ENCODE data around the gene FBXO9.

The FBXO9 gene

GRCh38 chr6:53139841-53140413, 74.7 kb downstream of the FBXO9 start:
- Histone ChIP-seq H3K36me3 (ENCODE audit: control insufficient read depth, insufficient read depth, low read length, severe bottlenecking) (no peaks in the 10 kb centered on the region), H3K4me3 (ENCODE audit: low read length) (no peak overlapping the region), H3K9me3 (ENCODE audit: control insufficient read depth, low read length) (no peaks in the 10 kb centered on the region), H3K4me1 (ENCODE audit: control insufficient read depth, insufficient read depth, low read length) (peaks cover 1% of the 10 kb centered on the region), H3K27me3 (replicated peaks; ENCODE audit: control insufficient read depth, insufficient read depth, low read length) (peaks cover 4% of the 10 kb centered on the region), H3K9ac (ENCODE audit: low read length) (no peak overlapping the region)
- DNase-seq (ENCODE audit: low read depth): no peak

DNA sequence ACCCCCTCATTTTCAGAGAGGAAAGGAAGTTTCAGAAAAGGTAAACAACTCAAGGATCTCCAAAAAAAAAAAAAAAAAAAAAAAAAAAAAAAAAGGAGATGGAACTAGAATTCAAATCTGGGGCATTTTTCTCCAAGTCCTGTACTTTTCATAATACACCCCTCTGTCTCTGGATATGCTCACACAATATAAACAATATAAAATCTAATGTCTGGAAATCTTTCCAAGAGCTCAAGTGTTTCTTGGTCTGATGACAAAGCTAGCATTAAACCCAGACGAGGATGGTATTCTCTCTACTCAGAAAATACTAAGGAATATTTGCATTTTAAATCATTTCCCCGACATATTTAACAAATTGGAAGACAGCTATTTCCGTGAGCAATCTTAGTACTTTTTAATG, 77.6 kb downstream of the FBXO9 start:
- H3K4me3 ChIP-seq (ENCODE audit: low read length): no peak overlapping the region
- H3K9me3 ChIP-seq (ENCODE audit: control insufficient read depth, low read length): no peaks in the 10 kb centered on the region
- no peak for DNase-seq (ENCODE audit: low read depth)
- H3K4me1 ChIP-seq (ENCODE audit: control insufficient read depth, insufficient read depth, low read length): no peaks in the 10 kb centered on the region
- no peaks in the 10 kb centered on the region for H3K36me3 ChIP-seq (ENCODE audit: control insufficient read depth, insufficient read depth, low read length, severe bottlenecking)
- no peak overlapping the region for H3K9ac ChIP-seq (ENCODE audit: low read length)
- peaks cover 4% of the 10 kb centered on the region for H3K27me3 ChIP-seq (replicated peaks; ENCODE audit: control insufficient read depth, insufficient read depth, low read length)

DNA sequence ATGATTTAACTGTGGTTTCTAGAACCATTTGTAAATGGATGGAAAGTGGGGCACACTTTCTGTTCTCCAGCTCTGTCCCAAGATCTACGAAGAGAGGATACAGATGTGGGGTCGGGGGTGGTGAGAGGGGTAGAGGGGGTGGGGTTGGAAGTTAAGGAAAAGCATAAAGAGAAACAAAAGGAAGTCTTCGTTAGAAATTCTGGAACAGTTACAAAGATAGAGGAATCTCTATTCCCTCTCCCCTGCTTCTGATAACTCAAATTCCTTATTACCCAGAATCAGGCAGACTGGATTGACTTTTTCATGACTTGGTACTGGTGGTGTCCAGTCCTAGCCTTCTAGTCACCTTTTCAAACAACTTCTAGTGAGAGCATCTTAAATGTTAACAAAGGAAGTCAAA, 78.5 kb downstream of the FBXO9 start:
- H3K27me3 ChIP-seq (replicated peaks; ENCODE audit: control insufficient read depth, insufficient read depth, low read length): peaks cover 4% of the 10 kb centered on the region
- no peak overlapping the region for H3K9ac ChIP-seq (ENCODE audit: low read length)
- DNase-seq (ENCODE audit: low read depth): no peak
- H3K36me3 ChIP-seq (ENCODE audit: control insufficient read depth, insufficient read depth, low read length, severe bottlenecking): no peaks in the 10 kb centered on the region
- H3K9me3 ChIP-seq (ENCODE audit: control insufficient read depth, low read length): no peaks in the 10 kb centered on the region
- no peaks in the 10 kb centered on the region for H3K4me1 ChIP-seq (ENCODE audit: control insufficient read depth, insufficient read depth, low read length)
- H3K4me3 ChIP-seq (ENCODE audit: low read length): no peak overlapping the region

GRCh38 chr6:53144802-53145201, 79.6 kb downstream of the FBXO9 start:
- Histone ChIP-seq H3K4me3 (ENCODE audit: low read length) (no peak overlapping the region), H3K36me3 (ENCODE audit: control insufficient read depth, insufficient read depth, low read length, severe bottlenecking) (no peaks in the 10 kb centered on the region), H3K27me3 (replicated peaks; ENCODE audit: control insufficient read depth, insufficient read depth, low read length) (peaks cover 4% of the 10 kb centered on the region), H3K9ac (ENCODE audit: low read length) (no peak overlapping the region), H3K9me3 (ENCODE audit: control insufficient read depth, low read length) (no peaks in the 10 kb centered on the region), H3K4me1 (ENCODE audit: control insufficient read depth, insufficient read depth, low read length) (no peaks in the 10 kb centered on the region)
- no peak for DNase-seq (ENCODE audit: low read depth)

DNA sequence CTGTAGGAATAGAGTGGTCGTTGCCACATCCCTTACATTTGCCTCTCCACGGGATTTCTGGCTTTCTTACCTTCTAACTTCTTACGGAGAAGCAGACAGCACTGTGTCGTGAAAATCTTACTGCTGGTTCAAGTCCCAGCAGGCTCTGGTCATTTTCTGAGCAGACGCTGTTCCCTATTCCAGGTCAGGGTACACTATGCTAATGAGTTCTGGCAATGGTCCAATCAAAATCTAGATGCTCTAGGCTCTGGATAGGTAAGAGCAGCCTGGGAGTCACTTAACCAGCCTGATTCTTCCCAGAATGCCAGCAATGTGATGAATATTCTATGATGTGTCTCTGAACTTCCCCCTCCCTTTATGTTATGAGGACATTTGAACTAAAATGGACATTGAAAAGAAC, 83.5 kb downstream of the FBXO9 start, which contains the start of gene GCM1:
Gene GCM1 (minus strand): TSS at position 158 of the 400 bp plus-strand sequence. CDS start 3,209 bp downstream, outside the sequence.
- Histone ChIP-seq H3K27me3 (replicated peaks; ENCODE audit: control insufficient read depth, insufficient read depth, low read length) (no peaks in the 10 kb centered on the region), H3K9me3 (ENCODE audit: control insufficient read depth, low read length) (no peaks in the 10 kb centered on the region), H3K4me1 (ENCODE audit: control insufficient read depth, insufficient read depth, low read length) (peaks cover 3% of the 10 kb centered on the region), H3K36me3 (ENCODE audit: control insufficient read depth, insufficient read depth, low read length, severe bottlenecking) (no peaks in the 10 kb centered on the region), H3K9ac (ENCODE audit: low read length) (no peak within 1 kb of the TSS), H3K4me3 (ENCODE audit: low read length) (no peak within 1 kb of the TSS)
- no peak for DNase-seq (ENCODE audit: low read depth)

Data from adipocyte (in vitro differentiated cells).